HL-60 (cell line): ENCODE measurements around the gene NFIL3.
A peak's percentile ranks its signal among the peaks of the same experiment; 100 is the strongest.

Experiments used
- DNase-seq, 2 experiments: peaks; one replicate each; pipeline ENCODE4 v3.0.0-alpha.2; 2010 to 2020; ENCODE audit warnings: low read depth in 1 of 2, low spot score in 1 of 2
- H3K27ac ChIP-seq: fragments of 250-450 bp; sonication (Bioruptor Pico); replicated peaks from 2 replicates; pipeline ENCODE4 v1.5.1; 2020; ENCODE audit warnings: mild to moderate bottlenecking, moderate library complexity
- H3K27me3 ChIP-seq: fragments of 250-450 bp; sonication (Bioruptor Pico); 2 replicates; pipeline ENCODE4 v1.5.1; 2021; ENCODE audit warnings: mild to moderate bottlenecking, moderate library complexity; ENCODE audit not compliant: insufficient read depth, poor library complexity, severe bottlenecking
- H3K4me3 ChIP-seq: replicated peaks from 2 replicates; pipeline ENCODE4 v1.5.1; 2011; ENCODE audit warnings: mild to moderate bottlenecking, control low read depth, low read length; ENCODE audit not compliant: insufficient read depth
- CTCF ChIP-seq: IDR thresholded peaks from one replicate; pipeline ENCODE4 v1.5.1; 2011; ENCODE audit warnings: low read length, control low read depth, inconsistent platforms; ENCODE audit not compliant: insufficient read depth
- GABPA ChIP-seq: IDR thresholded peaks from 2 replicates; pipeline ENCODE4 v1.6.1; 2012; ENCODE audit warnings: low read depth
- POLR2AphosphoS5 ChIP-seq: IDR thresholded peaks from 2 replicates; pipeline ENCODE4 v1.6.1; 2012; ENCODE audit warnings: low read depth
- REST ChIP-seq: IDR thresholded peaks from 2 replicates; pipeline ENCODE4 v1.6.1; 2012; ENCODE audit warnings: low read depth; ENCODE audit not compliant: insufficient replicate concordance
- SPI1 ChIP-seq: IDR thresholded peaks from 2 replicates; pipeline ENCODE4 v1.6.1; 2012; ENCODE audit warnings: low read depth, mild to moderate bottlenecking, borderline replicate concordance

Gene NFIL3

GRCh38 chr9:91421971-91422757, 1.5 kb downstream of the NFIL3 start:
- TF ChIP-seq REST (no peak), POLR2AphosphoS5 (no peak), GABPA (no peak), CTCF (no peak), SPI1 (no peak)
- Histone ChIP-seq H3K4me3 (peak overlapping the region; percentile 89), H3K27me3 (no peaks in the 10 kb centered on the region), H3K27ac (no peak overlapping the region; the same call in 1 of the 2 replicates)
- no peak for DNase-seq

GRCh38 chr9:91421128-91421765, 2.4 kb downstream of the NFIL3 start:
- TF ChIP-seq REST (no peak), GABPA (no peak), CTCF (no peak), POLR2AphosphoS5 (no peak)
- Histone ChIP-seq H3K4me3 (no peak overlapping the region), H3K27ac (no peak overlapping the region), H3K27me3 (no peaks in the 10 kb centered on the region)
- DNase-seq = no peak

GRCh38 chr9:91420501-91421127, 3.0 kb downstream of the NFIL3 start:
- Histone ChIP-seq H3K4me3 (no peak overlapping the region), H3K27ac (peak overlapping the region; percentile 52), H3K27me3 (no peaks in the 10 kb centered on the region)
- DNase-seq = no peak
- no peak for TF ChIP-seq SPI1
- no peak for TF ChIP-seq GABPA
- no peak for TF ChIP-seq POLR2AphosphoS5
- no peak for TF ChIP-seq REST
- TF ChIP-seq CTCF = no peak
